Measurements from ENCODE around the gene FXYD2. TPM values are rescaled to one million over a fixed set of nuclear protein-coding genes. Genes with fewer than 3 reads are reported as not detected.
A peak's percentile ranks its signal among the peaks of the same experiment; 100 is the strongest.

FXYD2 gene
- total and polyA plus RNA-seq, 3 experiments from 2014 or later = 5.4 to 67.9 (median 8.0) TPM

GRCh38 chr11:117830072-117830471, 5.5 kb upstream of the FXYD2 start:
- H3K27ac Mint-ChIP-seq = peak overlapping the region in 6 of 8 donors; percentile 76 to 93 (median 88)
- ChIA-PET CTCF (interaction anchor here (0.7 to 6.9 kb wide), 9 partner anchors 7 to 314 kb away, joined by 3 to 35 read pairs (median 3); partner anchors contain the start of gene FXYD2), POLR2A (interaction anchor here (0.7 kb wide), 1 partner anchor 121 kb away, joined by 3 read pairs; no protein-coding TSS in a partner anchor)
- Histone ChIP-seq H3K27ac (ENCODE audit: low read depth, low read length) (no peak overlapping the region), H3K4me3 (ENCODE audit: low read length) (no peak overlapping the region), H3K9me3 (ENCODE audit: low read length) (no peaks in the 10 kb centered on the region), H3K36me3 (ENCODE audit: insufficient read depth, low read length) (no peaks in the 10 kb centered on the region), H3K27me3 (ENCODE audit: insufficient read depth, low read length, poor library complexity, severe bottlenecking) (no peaks in the 10 kb centered on the region), H3K4me1 (ENCODE audit: insufficient read depth, low read length) (peaks cover 41% of the 10 kb centered on the region)
- H3K4me3 Mint-ChIP-seq = peak overlapping the region in 3 of 7 donors; percentile 16 to 64 (median 32)
- H3K36me3 Mint-ChIP-seq = no peaks in the 10 kb centered on the region
- H3K4me1 Mint-ChIP-seq = peaks cover 53 to 71% (median 56%) of the 10 kb centered on the region in 3 donors
- DNase-seq = peak in 1 of 5 donors; percentile 33
- H3K27me3 Mint-ChIP-seq = peaks cover 0 to 2% of the 10 kb centered on the region in 2 donors
- no peaks in the 10 kb centered on the region for H3K9me3 Mint-ChIP-seq

- H3K4me1 Mint-ChIP-seq = peaks cover 60 to 78% (median 62%) of the 10 kb centered on the region in 3 donors
- ChIA-PET POLR2A (interaction anchor here (0.7 kb wide), 1 partner anchor 122 kb away, joined by 3 read pairs; no protein-coding TSS in a partner anchor), CTCF (interaction anchor here (0.7 to 3.0 kb wide), 7 partner anchors 10 to 342 kb away, joined by 3 to 22 read pairs (median 5); no protein-coding TSS in a partner anchor)
- H3K36me3 Mint-ChIP-seq = no peaks in the 10 kb centered on the region
- H3K27me3 ChIP-seq (ENCODE audit: insufficient read depth, low read length, poor library complexity, severe bottlenecking) = no peaks in the 10 kb centered on the region
- H3K27ac ChIP-seq (ENCODE audit: low read depth, low read length) = peak overlapping the region; percentile 21
- H3K4me3 ChIP-seq (ENCODE audit: low read length) = no peak overlapping the region
- DNase-seq = peak in 1 of 5 donors; percentile 43
- peaks cover 41% of the 10 kb centered on the region for H3K4me1 ChIP-seq (ENCODE audit: insufficient read depth, low read length)
- H3K27me3 Mint-ChIP-seq = peaks cover 0 to 2% of the 10 kb centered on the region in 2 donors
- peak overlapping the region in 1 of 7 donors; percentile 75 for H3K4me3 Mint-ChIP-seq
- H3K27ac Mint-ChIP-seq = peak overlapping the region in 6 of 8 donors; percentile 92 to 97 (median 94)
- no peaks in the 10 kb centered on the region for H3K9me3 Mint-ChIP-seq
- H3K36me3 ChIP-seq (ENCODE audit: insufficient read depth, low read length) = no peaks in the 10 kb centered on the region
- H3K9me3 ChIP-seq (ENCODE audit: low read length) = no peaks in the 10 kb centered on the region
Observed at GRCh38 chr11:117829369-117829725, 4.8 kb upstream of the FXYD2 start.

GRCh38 chr11:117828611-117829368, 4.2 kb upstream of the FXYD2 start:
- H3K9me3 ChIP-seq (ENCODE audit: low read length) = no peaks in the 10 kb centered on the region
- no peaks in the 10 kb centered on the region for H3K36me3 Mint-ChIP-seq
- peaks cover 46% of the 10 kb centered on the region for H3K4me1 ChIP-seq (ENCODE audit: insufficient read depth, low read length)
- H3K36me3 ChIP-seq (ENCODE audit: insufficient read depth, low read length) = no peaks in the 10 kb centered on the region
- POLR2A ChIA-PET = interaction anchor here (0.7 to 1.4 kb wide), 3 partner anchors 14 to 173 kb away, joined by 3 to 8 read pairs (median 4); no protein-coding TSS in a partner anchor
- peak overlapping the region; percentile 21 for H3K27ac ChIP-seq (ENCODE audit: low read depth, low read length)
- H3K9me3 Mint-ChIP-seq = no peaks in the 10 kb centered on the region
- CTCF ChIA-PET = interaction anchor here (0.7 to 15.2 kb wide), 11 partner anchors 9 to 403 kb away, joined by 3 to 255 read pairs (median 6); no protein-coding TSS in a partner anchor
- H3K4me3 Mint-ChIP-seq = peak overlapping the region; percentile 7 to 89 (median 57)
- DNase-seq = peak; percentile 51 to 95 (median 71)
- peaks cover 0 to 2% of the 10 kb centered on the region in 2 donors for H3K27me3 Mint-ChIP-seq
- H3K27me3 ChIP-seq (ENCODE audit: insufficient read depth, low read length, poor library complexity, severe bottlenecking) = no peaks in the 10 kb centered on the region
- H3K4me1 Mint-ChIP-seq = peaks cover 65 to 83% (median 67%) of the 10 kb centered on the region in 3 donors
- no peak overlapping the region for H3K4me3 ChIP-seq (ENCODE audit: low read length)
- H3K27ac Mint-ChIP-seq = peak overlapping the region; percentile 88 to 97 (median 94)

GRCh38 chr11:117827521-117828511, 3.3 kb upstream of the FXYD2 start:
- H3K27me3 ChIP-seq (ENCODE audit: insufficient read depth, low read length, poor library complexity, severe bottlenecking) = no peaks in the 10 kb centered on the region
- no peak overlapping the region for H3K4me3 ChIP-seq (ENCODE audit: low read length)
- Mint-ChIP-seq H3K27me3 (peaks cover 0 to 2% of the 10 kb centered on the region in 2 donors), H3K4me3 (peak overlapping the region in 6 of 7 donors; percentile 55 to 89 (median 64)), H3K36me3 (no peaks in the 10 kb centered on the region), H3K9me3 (no peaks in the 10 kb centered on the region), H3K4me1 (peaks cover 74 to 93% (median 75%) of the 10 kb centered on the region in 3 donors), H3K27ac (peak overlapping the region; percentile 88 to 97 (median 94))
- H3K9me3 ChIP-seq (ENCODE audit: low read length) = no peaks in the 10 kb centered on the region
- ChIA-PET POLR2A (interaction anchor here (0.7 to 1.4 kb wide), 3 partner anchors 13 to 223 kb away, joined by 4 to 8 read pairs (median 4); no protein-coding TSS in a partner anchor), CTCF (interaction anchor here (0.7 to 15.2 kb wide), 12 partner anchors 8 to 402 kb away, joined by 3 to 255 read pairs (median 8); no protein-coding TSS in a partner anchor)
- peak in 4 of 5 donors; percentile 37 to 70 (median 48) for DNase-seq
- no peaks in the 10 kb centered on the region for H3K36me3 ChIP-seq (ENCODE audit: insufficient read depth, low read length)
- peak overlapping the region; percentile 21 for H3K27ac ChIP-seq (ENCODE audit: low read depth, low read length)
- peaks cover 56% of the 10 kb centered on the region for H3K4me1 ChIP-seq (ENCODE audit: insufficient read depth, low read length)

GRCh38 chr11:117826832-117827231, 2.3 kb upstream of the FXYD2 start:
- no peak for DNase-seq
- no peaks in the 10 kb centered on the region for H3K36me3 ChIP-seq (ENCODE audit: insufficient read depth, low read length)
- no peaks in the 10 kb centered on the region for H3K9me3 ChIP-seq (ENCODE audit: low read length)
- POLR2A ChIA-PET = interaction anchor here (0.6 to 0.7 kb wide), 2 partner anchors 109 to 124 kb away, joined by 3 read pairs; no protein-coding TSS in a partner anchor
- H3K9me3 Mint-ChIP-seq = no peaks in the 10 kb centered on the region
- peaks cover 65% of the 10 kb centered on the region for H3K4me1 ChIP-seq (ENCODE audit: insufficient read depth, low read length)
- H3K4me1 Mint-ChIP-seq = peaks cover 76 to 94% (median 80%) of the 10 kb centered on the region in 3 donors
- no peak overlapping the region for H3K27ac ChIP-seq (ENCODE audit: low read depth, low read length)
- peaks cover 0 to 2% of the 10 kb centered on the region in 2 donors for H3K27me3 Mint-ChIP-seq
- H3K27ac Mint-ChIP-seq = peak overlapping the region in 7 of 8 donors; percentile 8 to 93 (median 54)
- no peak overlapping the region for H3K4me3 ChIP-seq (ENCODE audit: low read length)
- H3K36me3 Mint-ChIP-seq = peaks cover 0 to 2% (median 0%) of the 10 kb centered on the region in 3 donors
- H3K27me3 ChIP-seq (ENCODE audit: insufficient read depth, low read length, poor library complexity, severe bottlenecking) = no peaks in the 10 kb centered on the region
- peak overlapping the region in 4 of 7 donors; percentile 1 to 64 (median 34) for H3K4me3 Mint-ChIP-seq
- CTCF ChIA-PET = interaction anchor here (2.3 to 15.2 kb wide), 5 partner anchors 9 to 225 kb away, joined by 10 to 255 read pairs (median 22); no protein-coding TSS in a partner anchor

GRCh38 chr11:117826190-117826570, 1.6 kb upstream of the FXYD2 start:
- H3K27ac Mint-ChIP-seq = peak overlapping the region in 6 of 8 donors; percentile 26 to 93 (median 78)

More at GRCh38 chr11:117826190-117826570, 1.6 kb upstream of the FXYD2 start:
- H3K4me1 Mint-ChIP-seq = peaks cover 75 to 92% (median 79%) of the 10 kb centered on the region in 3 donors
- peaks cover 0 to 2% of the 10 kb centered on the region in 2 donors for H3K27me3 Mint-ChIP-seq
- POLR2A ChIA-PET = interaction anchor here (0.6 to 0.7 kb wide), 2 partner anchors 110 to 125 kb away, joined by 3 read pairs; no protein-coding TSS in a partner anchor
- no peaks in the 10 kb centered on the region for H3K27me3 ChIP-seq (ENCODE audit: insufficient read depth, low read length, poor library complexity, severe bottlenecking)
- peak overlapping the region in 1 of 7 donors; percentile 64 for H3K4me3 Mint-ChIP-seq
- H3K27ac ChIP-seq (ENCODE audit: low read depth, low read length) = no peak overlapping the region
- CTCF ChIA-PET = interaction anchor here (2.3 to 15.2 kb wide), 4 partner anchors 9 to 226 kb away, joined by 10 to 255 read pairs (median 168); no protein-coding TSS in a partner anchor
- H3K9me3 Mint-ChIP-seq = no peaks in the 10 kb centered on the region
- no peak overlapping the region for H3K4me3 ChIP-seq (ENCODE audit: low read length)
- peaks cover 0 to 4% (median 0%) of the 10 kb centered on the region in 3 donors for H3K36me3 Mint-ChIP-seq
- no peak for DNase-seq
- H3K4me1 ChIP-seq (ENCODE audit: insufficient read depth, low read length) = peaks cover 67% of the 10 kb centered on the region
- H3K9me3 ChIP-seq (ENCODE audit: low read length) = no peaks in the 10 kb centered on the region
- H3K36me3 ChIP-seq (ENCODE audit: insufficient read depth, low read length) = no peaks in the 10 kb centered on the region

Data from CD8-positive, alpha-beta memory T cell (primary cell).